HepG2 (cell line): ENCODE results near the gene SCRT2. TPM values are rescaled to one million over a fixed set of nuclear protein-coding genes. Genes with fewer than 3 reads are reported as not detected.
A peak's percentile ranks its signal among the peaks of the same experiment; 100 is the strongest.

Source experiments
- ATAC-seq: fragments of 200-7000 bp; cut with Tn5 transposase; 3 replicates; pipeline ENCODE4 v1.9.1; 2020; ENCODE audit warnings: mild to moderate bottlenecking, moderate library complexity
- BruUV-seq: library from RNA; stranded (reverse); fragments of 400-500 nt; replicated peaks from 2 replicates; lab custom pipeline; 2021; lab: Mats Ljungman, UMichigan
- CTCF ChIA-PET: fragments of 300-600 bp; formaldehyde crosslinking; extraction: SDS; loops from one replicate; lab custom pipeline; 2021; ENCODE audit warnings: low total read pairs, inconsistent platforms, low intra/inter-chr PET ratio; lab: Yijun Ruan, JAX
- POLR2A ChIA-PET: fragments of 350-600 bp; sonication (Branson Sonifier 250); formaldehyde crosslinking; loops from one replicate; lab custom pipeline; 2020; ENCODE audit warnings: antibody characterized with exemption, inconsistent platforms; lab: Yijun Ruan, JAX
- DNase-seq: peaks from one replicate; pipeline ENCODE4 v3.0.0-alpha.2; 2015; ENCODE audit warnings: low spot score
- FAIRE-seq: peaks from 3 replicates; lab custom pipeline; 2011; peaks lifted over from hg19 to GRCh38; lab: Jason Lieb, UNC
- H2AFZ ChIP-seq: one replicate; pipeline ENCODE4 v1.6.1; 2011; ENCODE audit warnings: low read length, inconsistent platforms
- H3K27ac ChIP-seq: fragments of 300-600 bp; 3 replicates; pipeline ENCODE4 v1.8.0; 2011; ENCODE audit warnings: mixed run types, mild to moderate bottlenecking, mixed read lengths, low read length, inconsistent platforms; ENCODE audit not compliant: insufficient read depth; ENCODE audit errors: extremely low read length
- H3K27me3 ChIP-seq, 2 experiments: fragments of 200-600 bp in 1 of 2; 2 replicates in 1 of 2; 3 replicates in 1 of 2; pipeline versions ENCODE4 v1.6.0 to v1.8.0; 2011; ENCODE audit warnings: low read length in 2 of 2, mild to moderate bottlenecking in 2 of 2, moderate library complexity in 2 of 2, inconsistent platforms in 1 of 2; ENCODE audit not compliant: insufficient read depth in 2 of 2, control insufficient read depth in 1 of 2
- H3K36me3 ChIP-seq, 2 experiments: fragments of 200-600 bp in 1 of 2; replicated peaks in 1 of 2; 2 replicates in 1 of 2; 3 replicates in 1 of 2; pipeline versions ENCODE4 v1.5.1 to v1.8.0; 2011; ENCODE audit warnings: low read length in 2 of 2, inconsistent platforms in 1 of 2; ENCODE audit not compliant: insufficient read depth in 2 of 2, control insufficient read depth in 1 of 2
- H3K4me1 ChIP-seq: 2 replicates; pipeline ENCODE4 v1.5.1; 2012; ENCODE audit warnings: low read length, inconsistent platforms; ENCODE audit not compliant: insufficient read depth
- H3K4me2 ChIP-seq: 2 replicates; pipeline ENCODE4 v1.6.0; 2011; ENCODE audit warnings: low read depth, low read length, inconsistent platforms
- H3K4me3 ChIP-seq, 3 experiments: fragments of 200-600 bp in 1 of 3; sonication (generic), shearing (Covaris generic) in 1 of 3; replicated peaks in 1 of 3; 2 replicates each; pipeline ENCODE4 v1.5.1; 2011 to 2016; ENCODE audit warnings: low read length in 3 of 3, inconsistent platforms in 2 of 3, low read depth in 2 of 3, mild to moderate bottlenecking in 2 of 3, control low read depth in 1 of 3, mixed read lengths in 1 of 3; ENCODE audit not compliant: insufficient read depth in 1 of 3
- H3K79me2 ChIP-seq: one replicate; pipeline ENCODE4 v1.6.1; 2011; ENCODE audit warnings: low read length, inconsistent platforms; ENCODE audit not compliant: insufficient read depth
- H3K9ac ChIP-seq: 2 replicates; pipeline ENCODE4 v1.6.0; 2011; ENCODE audit warnings: mild to moderate bottlenecking, low read depth, low read length, inconsistent platforms; ENCODE audit not compliant: insufficient read depth
- H3K9me3 ChIP-seq: 2 replicates; pipeline ENCODE4 v1.5.1; 2012; ENCODE audit warnings: mild to moderate bottlenecking, low read length
- H4K20me1 ChIP-seq: 2 replicates; pipeline ENCODE4 v1.6.0; 2011; ENCODE audit warnings: inconsistent platforms, mild to moderate bottlenecking, low read length, moderate library complexity; ENCODE audit not compliant: insufficient read depth
- CBFB ChIP-seq: sonication (generic); formaldehyde crosslinking; IDR thresholded peaks from 2 replicates; pipeline ENCODE4 v1.4.0; 2020; ENCODE audit warnings: missing genetic modification reagents
- MBNL3 ChIP-seq: fragments of 250-450 bp; sonication (Bioruptor Pico); conservative IDR thresholded peaks from 2 replicates; pipeline ENCODE4 v1.8.0; 2022; ENCODE audit warnings: mild to moderate bottlenecking, inconsistent platforms
- POLR2AphosphoS5 ChIP-seq: IDR thresholded peaks from 2 replicates; pipeline ENCODE4 v1.6.1; 2012; ENCODE audit warnings: low read depth, low read length
- SRSF1 ChIP-seq: fragments of 200-400 bp; formaldehyde crosslinking; optimal IDR thresholded peaks from 2 replicates; pipeline ENCODE3; 2017; ENCODE audit warnings: mild to moderate bottlenecking, low read depth, low read length, moderate library complexity
- YY1 ChIP-seq: IDR thresholded peaks from 2 replicates; pipeline ENCODE4 v1.6.1; 2011; ENCODE audit warnings: low read length, low read depth, moderate library complexity, mild to moderate bottlenecking; ENCODE audit not compliant: insufficient read depth, insufficient replicate concordance
- ZBTB37 ChIP-seq: sonication (generic); formaldehyde crosslinking; IDR thresholded peaks from 2 replicates; pipeline ENCODE4 v1.4.0; 2020; ENCODE audit warnings: mild to moderate bottlenecking, missing genetic modification reagents
- ZBTB38 ChIP-seq: sonication (generic); formaldehyde crosslinking; IDR thresholded peaks from 2 replicates; pipeline ENCODE4 v1.5.1; 2020; ENCODE audit warnings: mild to moderate bottlenecking, missing genetic modification reagents
- WGBS: methylation state at CpG from one replicate; pipeline ENCODE4 v1.1.6; 2017; ENCODE audit warnings: low lambda C conversion rate; 5-methylcytosine and 5-hydroxymethylcytosine counted together
- in situ Hi-C: cut with HindIII; loops from 2 replicates; pipeline ENCODE4 v1.10.0; 2017; ENCODE audit warnings: low pct_unique_long_range_greater_than_20kb; ENCODE audit not compliant: extremely low pct_ligation_motif_present
- intact Hi-C: fragments of 100-400 bp; cut with micrococcal nuclease; formaldehyde crosslinking; loops from one replicate; pipeline ENCODE4 v1.10.0; 2022; ENCODE audit not compliant: unreplicated experiment
- polyA plus RNA-seq, 8 experiments: library from polyadenylated mRNA; depleted of rRNA in 3 of 8; stranded (reverse) in 7 of 8; unstranded in 1 of 8; fragments of >200 nt; fragmentation: Illumina TruSeq in 4 of 8; extraction: Trizol in 4 of 8; gene quantifications; 2 replicates each; pipeline versions ENCODE4 v1.2.1 to v1.2.3, GENCODE V29; 2011 to 2016; ENCODE audit warnings: low read depth in 4 of 8, missing spikeins in 1 of 8, mixed read lengths in 1 of 8; ENCODE audit not compliant: insufficient read depth in 1 of 8
- total RNA-seq, 5 experiments: library from RNA; depleted of rRNA; stranded (reverse); fragments of >200 nt; fragmentation: Illumina TruSeq; extraction: Trizol; gene quantifications; 2 replicates each; pipeline ENCODE4 v1.2.3, GENCODE V29; 2016; ENCODE audit warnings: low read depth in 1 of 5
- TF ChIP-seq, protein P1 (sequence below): sonication (generic); formaldehyde crosslinking; IDR thresholded peaks from 2 replicates; pipeline ENCODE4 v1.4.0; 2020; ENCODE audit warnings: missing genetic modification reagents, mild to moderate bottlenecking, borderline replicate concordance

SCRT2 gene
- total and polyA plus RNA-seq, 2 of the 13 experiments (the other 11 are each of a cell fraction or from before 2014, with no cell fraction given): not detected

DNA sequence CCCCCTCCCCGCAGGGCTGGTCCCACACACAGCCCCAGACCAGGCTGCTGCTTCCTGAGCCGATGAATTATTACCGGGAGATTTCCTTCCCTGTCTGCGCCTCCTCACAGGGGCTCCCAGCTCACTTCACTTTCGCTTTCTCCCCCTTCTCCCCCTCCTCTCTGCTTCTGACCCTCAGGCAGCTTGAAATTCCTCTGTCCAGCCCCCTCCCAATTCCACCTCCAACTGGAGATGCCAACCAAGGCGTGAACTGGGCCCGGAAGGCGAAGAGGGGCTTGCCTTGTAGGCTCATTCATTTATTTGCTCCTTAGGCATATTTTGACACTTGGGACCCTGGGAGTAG lies 63.8 kb downstream of the SCRT2 start:
- no peaks in the 10 kb centered on the region for H4K20me1 ChIP-seq
- H3K79me2 ChIP-seq: no peaks in the 10 kb centered on the region
- peak overlapping the region; percentile 28; the same call in 1 of the 2 replicates for H3K4me2 ChIP-seq
- no peak for TF ChIP-seq ZBTB37 (CRISPR knock-in tag)
- TF ChIP-seq POLR2AphosphoS5: no peak
- no peak for TF ChIP-seq YY1
- no peak for TF ChIP-seq MBNL3 (CRISPR knock-in tag)
- no peak for TF ChIP-seq SRSF1
- TF ChIP-seq CBFB (CRISPR knock-in tag): no peak
- TF ChIP-seq ZBTB38 (CRISPR knock-in tag): no peak
- TF ChIP-seq, protein P1, sequence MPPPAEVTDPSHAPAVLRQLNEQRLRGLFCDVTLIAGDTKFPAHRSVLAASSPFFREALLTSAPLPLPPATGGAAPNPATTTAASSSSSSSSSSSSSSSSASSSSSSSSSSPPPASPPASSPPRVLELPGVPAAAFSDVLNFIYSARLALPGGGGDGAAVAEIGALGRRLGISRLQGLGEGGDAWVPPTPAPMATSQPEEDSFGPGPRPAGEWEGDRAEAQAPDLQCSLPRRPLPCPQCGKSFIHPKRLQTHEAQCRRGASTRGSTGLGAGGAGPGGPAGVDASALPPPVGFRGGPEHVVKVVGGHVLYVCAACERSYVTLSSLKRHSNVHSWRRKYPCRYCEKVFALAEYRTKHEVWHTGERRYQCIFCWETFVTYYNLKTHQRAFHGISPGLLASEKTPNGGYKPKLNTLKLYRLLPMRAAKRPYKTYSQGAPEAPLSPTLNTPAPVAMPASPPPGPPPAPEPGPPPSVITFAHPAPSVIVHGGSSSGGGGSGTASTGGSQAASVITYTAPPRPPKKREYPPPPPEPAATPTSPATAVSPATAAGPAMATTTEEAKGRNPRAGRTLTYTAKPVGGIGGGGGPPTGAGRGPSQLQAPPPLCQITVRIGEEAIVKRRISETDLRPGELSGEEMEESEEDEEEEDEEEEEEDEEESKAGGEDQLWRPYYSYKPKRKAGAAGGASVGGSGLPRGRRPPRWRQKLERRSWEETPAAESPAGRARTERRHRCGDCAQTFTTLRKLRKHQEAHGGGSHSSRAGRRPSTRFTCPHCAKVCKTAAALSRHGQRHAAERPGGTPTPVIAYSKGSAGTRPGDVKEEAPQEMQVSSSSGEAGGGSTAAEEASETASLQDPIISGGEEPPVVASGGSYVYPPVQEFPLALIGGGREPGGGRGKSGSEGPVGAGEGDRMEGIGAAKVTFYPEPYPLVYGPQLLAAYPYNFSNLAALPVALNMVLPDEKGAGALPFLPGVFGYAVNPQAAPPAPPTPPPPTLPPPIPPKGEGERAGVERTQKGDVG (CRISPR knock-in tag): no peak
- BruUV-seq: no TSS peak
- peak overlapping the region in 1 of 3 experiments; percentile 25; a peak in 1 of 6 replicates for H3K4me3 ChIP-seq
- H2AFZ ChIP-seq: no peak overlapping the region
- in situ Hi-C loops (no loop called here), intact Hi-C loops (no loop called here)
- ChIA-PET CTCF (no interaction called here), POLR2A (no interaction called here)
- H3K27ac ChIP-seq: no peak overlapping the region
- peaks cover 17 to 59% of the 10 kb centered on the region in 2 experiments for H3K27me3 ChIP-seq
- no peaks in the 10 kb centered on the region for H3K36me3 ChIP-seq
- DNase-seq (no peak), FAIRE-seq (no peak), ATAC-seq (peak; percentile 28)
- no peak overlapping the region for H3K9ac ChIP-seq
- no peaks in the 10 kb centered on the region for H3K9me3 ChIP-seq
- peaks cover 13% of the 10 kb centered on the region for H3K4me1 ChIP-seq
- 22% methylated on average over 8 of the region's 8 CpGs for WGBS

Other genes starting within 250 kb of the SCRT2 start
- gene TBC1D20, start 213.3 kb downstream of the SCRT2 start, total RNA-seq (2016; rRNA removed; fragmentation: Illumina TruSeq; extraction: Trizol): 36.6 and 45.9 TPM in 2 replicates
- 47.1 and 55.2 TPM in 2 replicates for gene TBC1D20, start 213.3 kb downstream of the SCRT2 start, polyA plus RNA-seq (2011; rRNA removed)
- 231 and 288 TPM in 2 replicates for gene CSNK2A1, start 132.0 kb downstream of the SCRT2 start, total RNA-seq (2016; rRNA removed; fragmentation: Illumina TruSeq; extraction: Trizol)
- gene CSNK2A1, start 132.0 kb downstream of the SCRT2 start, polyA plus RNA-seq (2011; rRNA removed): 131 and 153 TPM in 2 replicates
- not detected in 2 replicates for gene TCF15, start 65.5 kb downstream of the SCRT2 start, total RNA-seq (2016; rRNA removed; fragmentation: Illumina TruSeq; extraction: Trizol)
- not detected in 2 replicates for gene TCF15, start 65.5 kb downstream of the SCRT2 start, polyA plus RNA-seq (2011; rRNA removed)
- gene SRXN1, start 22.6 kb downstream of the SCRT2 start, total RNA-seq (2016; rRNA removed; fragmentation: Illumina TruSeq; extraction: Trizol): 87.7 and 98.2 TPM in 2 replicates
- 29.9 and 41.3 TPM in 2 replicates for gene SRXN1, start 22.6 kb downstream of the SCRT2 start, polyA plus RNA-seq (2011; rRNA removed)
- not detected in 2 replicates for gene SLC52A3, start 92.7 kb upstream of the SCRT2 start, total RNA-seq (2016; rRNA removed; fragmentation: Illumina TruSeq; extraction: Trizol)
- 0.03 TPM in 1 of 2 replicates, not detected in the other for gene SLC52A3, start 92.7 kb upstream of the SCRT2 start, polyA plus RNA-seq (2011; rRNA removed)
- 1.7 and 1.9 TPM in 2 replicates for gene FAM110A, start 157.9 kb upstream of the SCRT2 start, total RNA-seq (2016; rRNA removed; fragmentation: Illumina TruSeq; extraction: Trizol)
- 1.9 and 2.0 TPM in 2 replicates for gene FAM110A, start 157.9 kb upstream of the SCRT2 start, polyA plus RNA-seq (2011; rRNA removed)
- not detected in 2 replicates for gene ANGPT4, start 240.5 kb upstream of the SCRT2 start, total RNA-seq (2016; rRNA removed; fragmentation: Illumina TruSeq; extraction: Trizol)
- not detected in 2 replicates for gene ANGPT4, start 240.5 kb upstream of the SCRT2 start, polyA plus RNA-seq (2011; rRNA removed)